Karpas-422 (cell line): Measurements from ENCODE around the gene STRADB. TPM values are rescaled to one million over a fixed set of nuclear protein-coding genes. Genes with fewer than 3 reads are reported as not detected.

Experiments
- DNase-seq: peaks from one replicate; pipeline ENCODE4 v3.0.0-alpha.2; 2015
- H2AFZ ChIP-seq: fragments of 200-600 bp; sonication (generic); 2 replicates; pipeline ENCODE4 v1.6.1; 2014; ENCODE audit warnings: antibody characterized with exemption, low read length, mixed read lengths
- H3K27ac ChIP-seq: fragments of 200-600 bp; sonication (generic); 2 replicates; pipeline ENCODE4 v1.5.1; 2014; ENCODE audit warnings: mild to moderate bottlenecking, low read length, moderate library complexity
- H3K27me3 ChIP-seq: fragments of 200-600 bp; sonication (generic); 2 replicates; pipeline ENCODE4 v1.6.1; 2014; ENCODE audit warnings: low read length, mixed read lengths
- H3K36me3 ChIP-seq: fragments of 200-600 bp; sonication (generic); 2 replicates; pipeline ENCODE4 v1.6.1; 2014; ENCODE audit warnings: low read length, mixed read lengths; ENCODE audit not compliant: insufficient read depth
- H3K4me1 ChIP-seq: fragments of 200-600 bp; sonication (generic); 2 replicates; pipeline ENCODE4 v1.6.1; 2014; ENCODE audit warnings: mild to moderate bottlenecking, low read length, mixed read lengths
- H3K4me2 ChIP-seq: fragments of 200-600 bp; sonication (generic); 2 replicates; pipeline ENCODE4 v1.6.1; 2014; ENCODE audit warnings: low read length, low read depth, mild to moderate bottlenecking; ENCODE audit not compliant: poor library complexity, severe bottlenecking
- H3K4me3 ChIP-seq: fragments of 200-600 bp; sonication (generic); 2 replicates; pipeline ENCODE4 v1.5.1; 2014; ENCODE audit warnings: mild to moderate bottlenecking, antibody characterized with exemption, low read length, mixed read lengths
- H3K79me2 ChIP-seq: fragments of 200-600 bp; sonication (generic); 2 replicates; pipeline ENCODE4 v1.6.1; 2014; ENCODE audit warnings: mild to moderate bottlenecking, low read length, mixed read lengths
- H3K9ac ChIP-seq: fragments of 200-600 bp; sonication (generic); 2 replicates; pipeline ENCODE4 v1.6.0; 2014; ENCODE audit warnings: low read length
- H3K9me2 ChIP-seq: fragments of 200-600 bp; sonication (generic), shearing (Covaris generic); replicated peaks from 2 replicates; pipeline ENCODE4 v1.6.0; 2014; ENCODE audit warnings: mild to moderate bottlenecking, low read length, moderate library complexity; ENCODE audit not compliant: insufficient read depth
- H3K9me3 ChIP-seq: fragments of 300-700, 200-600 bp; sonication (generic); 2 replicates; pipeline ENCODE4 v1.6.1; 2014; ENCODE audit warnings: low read length, mixed read lengths
- H4K20me1 ChIP-seq: fragments of 200-600 bp; sonication (generic); 2 replicates; pipeline ENCODE4 v1.6.1; 2014; ENCODE audit warnings: mild to moderate bottlenecking, antibody characterized with exemption, low read length, low read depth; ENCODE audit not compliant: insufficient read depth
- total RNA-seq: library from RNA; depleted of rRNA; stranded (reverse); fragments of >200 nt; shearing (Covaris generic); gene quantifications from 2 replicates; pipeline ENCODE4 v1.2.3, GENCODE V29; 2014; ENCODE audit warnings: low replicate concordance

The STRADB gene
- total RNA-seq, 1 experiment from 2014 or later, result 10.7 TPM

GRCh38 chr2:201408931-201409330, 42.6 kb upstream of the STRADB start:
- no peak for DNase-seq
- Histone ChIP-seq H3K4me1 (peaks cover under 1% of the 10 kb centered on the region; the same call in 1 of the 2 replicates), H3K79me2 (no peaks in the 10 kb centered on the region)

GRCh38 chr2:201411421-201411820, 40.1 kb upstream of the STRADB start:
- no peak for DNase-seq
- no peak overlapping the region for H3K27ac ChIP-seq

More at GRCh38 chr2:201408931-201409330, 42.6 kb upstream of the STRADB start:
- Histone ChIP-seq H3K27me3 (no peaks in the 10 kb centered on the region), H3K4me2 (no peak overlapping the region), H3K9me2 (no peaks in the 10 kb centered on the region), H4K20me1 (peaks cover 5% of the 10 kb centered on the region; the same call in 1 of the 2 replicates), H3K36me3 (no peaks in the 10 kb centered on the region), H3K27ac (no peak overlapping the region), H3K4me3 (no peak overlapping the region), H2AFZ (no peak overlapping the region), H3K9ac (no peak overlapping the region), H3K9me3 (no peaks in the 10 kb centered on the region)

GRCh38 chr2:201413143-201413542, 38.4 kb upstream of the STRADB start:
- H3K4me3 ChIP-seq, result no peak overlapping the region
- DNase-seq, result no peak
- H3K4me1 ChIP-seq, result peaks cover 8% of the 10 kb centered on the region
- no peak overlapping the region for H3K27ac ChIP-seq
- no peak overlapping the region for H2AFZ ChIP-seq
- no peaks in the 10 kb centered on the region for H3K79me2 ChIP-seq
- no peaks in the 10 kb centered on the region for H3K27me3 ChIP-seq
- H3K4me2 ChIP-seq, result no peak overlapping the region
- no peaks in the 10 kb centered on the region for H3K9me3 ChIP-seq
- H3K9me2 ChIP-seq, result no peaks in the 10 kb centered on the region
- H3K36me3 ChIP-seq, result no peaks in the 10 kb centered on the region
- H3K9ac ChIP-seq, result no peak overlapping the region
- peaks cover 5% of the 10 kb centered on the region; the same call in 1 of the 2 replicates for H4K20me1 ChIP-seq

More at GRCh38 chr2:201411421-201411820, 40.1 kb upstream of the STRADB start:
- Histone ChIP-seq H4K20me1 (peaks cover 5% of the 10 kb centered on the region; the same call in 1 of the 2 replicates), H3K4me2 (no peak overlapping the region), H2AFZ (no peak overlapping the region), H3K27me3 (no peaks in the 10 kb centered on the region), H3K36me3 (no peaks in the 10 kb centered on the region), H3K9me2 (no peaks in the 10 kb centered on the region), H3K4me1 (peaks cover 8% of the 10 kb centered on the region), H3K4me3 (no peak overlapping the region), H3K9ac (no peak overlapping the region), H3K79me2 (no peaks in the 10 kb centered on the region), H3K9me3 (no peaks in the 10 kb centered on the region)

GRCh38 chr2:201413552-201413951, 38.0 kb upstream of the STRADB start:
- Histone ChIP-seq H3K9me2 (no peaks in the 10 kb centered on the region), H4K20me1 (peaks cover 5% of the 10 kb centered on the region; the same call in 1 of the 2 replicates), H3K4me3 (no peak overlapping the region), H3K27me3 (no peaks in the 10 kb centered on the region), H3K79me2 (no peaks in the 10 kb centered on the region), H3K4me2 (no peak overlapping the region), H3K27ac (no peak overlapping the region), H2AFZ (no peak overlapping the region), H3K36me3 (no peaks in the 10 kb centered on the region), H3K9me3 (no peaks in the 10 kb centered on the region), H3K9ac (no peak overlapping the region), H3K4me1 (peaks cover 8% of the 10 kb centered on the region)
- DNase-seq, result no peak

GRCh38 chr2:201414099-201415023, 37.2 kb upstream of the STRADB start:
- Histone ChIP-seq H4K20me1 (peaks cover 5% of the 10 kb centered on the region; the same call in 1 of the 2 replicates), H3K4me2 (no peak overlapping the region), H3K9me2 (no peaks in the 10 kb centered on the region), H3K4me3 (no peak overlapping the region), H3K27me3 (no peaks in the 10 kb centered on the region), H3K4me1 (peaks cover 8% of the 10 kb centered on the region), H3K9ac (no peak overlapping the region), H3K79me2 (no peaks in the 10 kb centered on the region), H3K27ac (no peak overlapping the region), H3K36me3 (no peaks in the 10 kb centered on the region), H3K9me3 (no peaks in the 10 kb centered on the region), H2AFZ (no peak overlapping the region)
- DNase-seq, result no peak

- peaks cover 8% of the 10 kb centered on the region for H3K4me1 ChIP-seq
- DNase-seq, result no peak
- H3K27ac ChIP-seq, result no peak overlapping the region
- no peak overlapping the region for H3K4me2 ChIP-seq
- no peaks in the 10 kb centered on the region for H3K79me2 ChIP-seq
- no peaks in the 10 kb centered on the region for H3K9me2 ChIP-seq
- no peaks in the 10 kb centered on the region for H3K36me3 ChIP-seq
- H3K9me3 ChIP-seq, result no peaks in the 10 kb centered on the region
- no peak overlapping the region for H3K9ac ChIP-seq
- H4K20me1 ChIP-seq, result peaks cover 5% of the 10 kb centered on the region; the same call in 1 of the 2 replicates
- no peak overlapping the region for H3K4me3 ChIP-seq
- H2AFZ ChIP-seq, result no peak overlapping the region
- no peaks in the 10 kb centered on the region for H3K27me3 ChIP-seq
These were observed 36.4 kb upstream of the STRADB start for GRCh38 chr2:201415149-201415548.

- no peak overlapping the region for H3K4me3 ChIP-seq
- no peak overlapping the region for H3K27ac ChIP-seq
- H3K9me2 ChIP-seq, result no peaks in the 10 kb centered on the region
- H2AFZ ChIP-seq, result no peak overlapping the region
- no peak overlapping the region for H3K9ac ChIP-seq
- DNase-seq, result no peak
- no peaks in the 10 kb centered on the region for H3K9me3 ChIP-seq
- H3K79me2 ChIP-seq, result no peaks in the 10 kb centered on the region
- H4K20me1 ChIP-seq, result no peaks in the 10 kb centered on the region
- peaks cover 5% of the 10 kb centered on the region for H3K4me1 ChIP-seq
- H3K36me3 ChIP-seq, result no peaks in the 10 kb centered on the region
- no peak overlapping the region for H3K4me2 ChIP-seq
- no peaks in the 10 kb centered on the region for H3K27me3 ChIP-seq
These were observed 32.4 kb upstream of the STRADB start for GRCh38 chr2:201419057-201419635.

GRCh38 chr2:201419986-201420385, 31.6 kb upstream of the STRADB start:
- no peak for DNase-seq
- no peak overlapping the region for H3K4me2 ChIP-seq
- no peaks in the 10 kb centered on the region for H3K79me2 ChIP-seq
- no peaks in the 10 kb centered on the region for H3K36me3 ChIP-seq
- no peaks in the 10 kb centered on the region for H3K4me1 ChIP-seq
- H3K9me2 ChIP-seq, result no peaks in the 10 kb centered on the region
- no peak overlapping the region for H3K9ac ChIP-seq
- no peak overlapping the region for H2AFZ ChIP-seq
- H3K27ac ChIP-seq, result no peak overlapping the region
- no peaks in the 10 kb centered on the region for H3K9me3 ChIP-seq
- H4K20me1 ChIP-seq, result no peaks in the 10 kb centered on the region
- H3K4me3 ChIP-seq, result no peak overlapping the region
- no peaks in the 10 kb centered on the region for H3K27me3 ChIP-seq
